ENCODE measurements around the gene PIGO.

Gene PIGO

DNA sequence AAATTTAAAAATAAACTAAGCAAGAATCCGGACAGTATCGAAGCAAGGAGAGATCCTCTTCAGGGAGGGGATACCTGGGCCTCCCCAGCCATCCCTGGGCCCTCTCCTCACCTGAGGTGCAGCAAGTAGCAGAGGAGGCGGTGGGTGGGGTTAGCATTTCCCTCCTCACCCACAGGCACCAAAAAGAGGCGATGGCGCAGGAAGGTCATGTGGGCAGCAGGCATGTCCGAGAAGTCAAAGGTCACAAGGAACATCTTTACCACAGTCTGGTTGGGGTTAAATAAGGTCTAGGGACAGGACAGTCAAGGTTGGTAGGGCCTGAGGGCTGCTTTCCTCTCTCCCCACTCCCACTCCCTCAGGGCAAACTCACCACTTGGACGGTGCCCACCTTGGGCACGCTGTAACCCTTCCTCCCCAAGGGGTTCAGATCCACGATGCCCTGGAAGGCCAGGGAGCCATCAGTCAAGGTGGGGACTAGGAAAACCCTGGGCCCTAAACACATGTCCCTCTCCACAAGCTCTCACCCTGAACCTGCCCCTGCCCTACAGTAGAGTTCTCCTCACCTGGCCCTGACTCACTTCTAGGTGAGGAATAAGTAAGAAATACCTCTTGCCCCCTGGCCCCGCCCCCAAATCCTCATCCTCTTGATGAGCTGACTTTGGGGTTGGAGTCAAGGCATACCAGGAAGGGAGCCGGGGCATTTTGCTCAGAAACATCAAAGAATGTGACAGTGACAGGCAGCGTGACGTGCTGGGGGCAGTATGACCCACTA is 9.4 kb upstream of the PIGO start:
- DNase-seq: no peak

GRCh38 chr9:35105126-35105525 is 8.7 kb upstream of the PIGO start:
- DNase-seq: no peak

GRCh38 chr9:35104586-35104985 is 8.2 kb upstream of the PIGO start:
- DNase-seq: no peak

DNA sequence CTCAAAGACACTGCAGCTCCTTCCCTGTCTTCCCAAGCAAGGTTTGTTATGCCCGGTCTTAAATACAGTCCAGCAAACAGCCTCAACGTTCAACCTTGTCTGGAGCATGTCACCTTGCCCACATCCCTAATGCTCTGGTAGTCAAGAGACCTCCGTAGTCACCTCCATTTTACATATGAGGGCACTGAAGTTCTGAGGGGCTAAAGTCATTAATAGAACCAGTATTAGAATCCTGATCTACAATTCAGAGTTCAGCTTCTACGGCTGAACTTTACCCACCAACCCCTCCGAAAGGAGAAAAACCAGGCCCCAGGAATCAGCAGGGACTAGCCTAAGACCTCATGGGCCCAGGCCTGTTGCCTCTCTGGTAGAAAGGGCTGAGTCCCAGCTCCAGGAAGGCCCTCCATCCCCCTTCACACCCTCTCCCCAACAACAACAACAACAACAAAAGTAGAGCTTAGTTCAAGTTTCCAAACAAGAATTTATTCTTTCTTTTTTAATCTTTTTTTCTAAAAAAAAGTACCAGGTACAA is 7.3 kb upstream of the PIGO start:
- no peak for DNase-seq

- peak; percentile 94 for DNase-seq
Observed at GRCh38 chr9:35102769-35103659, 6.6 kb upstream of the PIGO start, which contains the start of gene STOML2. TSS of gene STOML2 (minus strand) at chr9:35103131. CDS start at chr9:35103094, 37 bp downstream.

GRCh38 chr9:35102465-35102768 is 6.0 kb upstream of the PIGO start:
- DNase-seq: no peak

DNA sequence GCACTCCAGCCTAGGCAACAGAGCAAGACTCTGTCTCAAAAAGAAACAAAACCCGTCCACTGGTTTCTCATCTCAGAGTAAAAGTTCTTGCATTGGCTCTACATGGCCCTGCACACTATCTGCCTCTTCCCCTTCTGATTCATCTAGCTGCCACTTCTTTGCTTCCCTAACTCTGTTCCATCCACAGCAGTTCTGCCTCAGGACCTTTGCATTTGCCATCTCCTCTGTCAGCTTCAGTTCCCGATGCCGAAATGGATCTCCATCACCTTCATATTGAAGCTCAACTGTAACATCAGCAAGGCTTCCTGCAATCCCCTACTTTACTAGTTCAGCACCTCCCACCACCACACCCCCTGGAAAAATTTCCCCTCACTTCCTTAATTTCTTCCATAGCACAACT is 1.2 kb upstream of the PIGO start:
- no peak for DNase-seq

DNA sequence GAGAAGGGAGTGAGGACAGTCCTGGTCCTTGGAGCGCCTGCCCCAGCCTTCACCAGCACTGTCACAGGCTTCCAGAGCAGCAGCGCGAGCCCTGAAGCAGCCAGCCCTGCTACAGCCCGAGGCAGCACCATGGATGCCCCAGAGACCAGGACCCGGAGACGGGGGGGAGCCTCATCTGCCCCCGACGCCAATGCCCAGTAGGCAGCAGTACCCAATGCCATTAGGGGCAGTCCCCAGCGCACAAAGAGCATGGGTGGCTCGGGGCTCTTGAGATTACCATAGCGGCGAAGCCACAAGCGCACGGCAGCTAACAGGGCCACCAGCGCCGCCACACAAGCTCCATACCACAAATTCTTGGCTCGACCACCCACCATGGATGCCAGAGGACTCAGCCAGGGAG is 4.9 kb downstream of the PIGO start:
- DNase-seq: no peak

GRCh38 chr9:35089434-35089833 is 7.0 kb downstream of the PIGO start:
- no peak for DNase-seq

DNA sequence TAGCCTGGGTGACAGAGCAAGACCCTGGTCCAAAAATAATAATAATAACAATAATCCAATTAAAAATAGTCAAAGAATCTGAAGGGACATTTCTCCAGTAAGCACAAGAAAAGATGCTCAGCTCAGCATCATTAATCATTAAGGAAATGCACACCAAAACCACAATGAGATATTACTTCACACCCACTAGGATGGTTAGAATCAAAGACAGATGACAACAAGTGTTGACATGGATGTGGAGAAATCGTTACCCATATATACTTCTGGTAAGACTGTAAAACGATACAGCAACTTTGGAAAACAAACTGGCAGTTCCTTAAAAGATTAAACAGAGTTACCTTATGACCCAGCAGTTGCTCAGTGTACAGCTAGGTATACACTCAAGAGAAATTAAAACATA is 11.3 kb downstream of the PIGO start:
- DNase-seq: no peak

- peak; percentile 82 for DNase-seq
Observed at GRCh38 chr9:35079426-35080341, 16.7 kb downstream of the PIGO start, which contains the start of gene FANCG. TSS of gene FANCG (minus strand) at chr9:35079942. CDS start at chr9:35079524, 418 bp downstream.

GRCh38 chr9:35079041-35079425 is 17.4 kb downstream of the PIGO start:
- no peak for DNase-seq

- DNase-seq: no peak
Observed at GRCh38 chr9:35078066-35078465, 18.3 kb downstream of the PIGO start.

DNA sequence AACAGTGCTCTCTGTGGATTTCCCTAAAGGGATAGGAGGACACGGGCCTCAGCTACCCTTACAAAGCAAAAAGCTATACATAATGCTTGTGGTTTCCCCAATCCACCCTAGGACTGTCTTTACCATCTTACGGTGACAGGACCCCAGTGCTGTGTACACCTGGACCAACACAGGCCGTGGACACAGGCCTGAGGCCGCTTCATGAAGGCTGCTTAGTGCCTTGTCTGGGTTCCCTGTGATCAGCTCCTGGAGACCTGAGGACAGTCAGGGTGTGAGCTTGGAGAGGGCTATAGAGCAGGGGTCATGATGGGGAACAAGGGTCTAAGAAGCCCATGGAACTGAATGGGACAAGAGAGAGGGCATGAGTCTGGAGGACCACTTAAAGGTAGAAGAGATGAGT is 19.5 kb downstream of the PIGO start:
- DNase-seq: no peak

DNA sequence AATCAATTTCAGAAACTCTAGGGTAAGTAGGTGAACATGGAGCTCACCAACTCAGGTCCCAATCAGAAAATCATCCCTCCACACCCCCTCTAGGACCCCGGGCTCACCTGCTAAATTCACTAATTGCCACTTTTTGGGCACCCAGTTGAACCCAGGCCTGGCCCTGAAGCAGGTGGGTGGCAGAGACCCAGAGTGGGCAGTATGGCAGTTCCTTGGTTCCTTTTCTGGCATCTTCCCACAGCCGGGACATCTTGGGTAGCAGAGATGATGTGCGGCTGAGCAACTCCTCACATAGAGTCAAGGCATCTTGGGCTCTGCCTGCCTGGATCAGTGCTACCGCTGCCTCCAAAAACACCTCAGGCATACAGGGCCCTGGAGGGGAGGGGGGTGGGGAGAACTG is 21.0 kb downstream of the PIGO start:
- DNase-seq: no peak

DNA sequence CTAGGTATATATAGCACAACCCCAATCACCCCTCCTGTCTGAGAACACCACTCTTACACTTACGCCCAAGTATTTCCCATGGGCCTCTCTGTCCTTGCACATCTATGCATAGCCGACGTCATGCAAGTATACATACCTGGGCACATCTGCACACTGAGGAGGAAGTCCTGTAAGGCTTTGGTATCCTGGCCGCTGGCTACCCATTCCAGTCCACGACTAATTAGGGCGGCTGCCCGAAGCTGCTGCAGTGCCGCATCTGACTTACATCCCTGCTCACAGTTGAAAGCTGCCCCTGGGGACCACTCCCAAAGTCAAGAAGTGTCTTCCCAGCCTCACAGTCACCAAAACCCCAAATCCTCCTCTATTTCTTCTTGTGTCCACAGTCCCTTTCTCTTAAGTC is 21.6 kb downstream of the PIGO start:
- DNase-seq: no peak

DNA sequence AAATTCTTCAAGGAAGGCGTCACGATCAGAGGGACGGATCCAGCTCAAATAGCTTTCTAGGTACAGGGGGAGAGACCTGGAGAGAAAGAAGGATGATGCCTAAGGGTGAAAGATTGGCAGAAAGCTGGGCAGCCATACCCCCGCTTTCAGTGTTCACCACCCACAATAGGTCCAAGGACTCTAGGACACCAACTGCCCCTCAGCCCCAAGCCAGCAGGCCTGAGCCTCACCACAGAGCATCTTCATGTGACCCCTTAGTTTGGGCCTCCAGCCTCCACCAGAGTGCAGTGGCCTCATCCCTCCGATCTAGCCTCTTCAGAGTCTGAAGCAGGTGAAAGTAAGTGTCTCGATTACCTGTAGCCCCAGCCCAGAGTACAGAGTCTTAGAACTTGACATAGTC is 22.2 kb downstream of the PIGO start:
- DNase-seq: no peak

DNA sequence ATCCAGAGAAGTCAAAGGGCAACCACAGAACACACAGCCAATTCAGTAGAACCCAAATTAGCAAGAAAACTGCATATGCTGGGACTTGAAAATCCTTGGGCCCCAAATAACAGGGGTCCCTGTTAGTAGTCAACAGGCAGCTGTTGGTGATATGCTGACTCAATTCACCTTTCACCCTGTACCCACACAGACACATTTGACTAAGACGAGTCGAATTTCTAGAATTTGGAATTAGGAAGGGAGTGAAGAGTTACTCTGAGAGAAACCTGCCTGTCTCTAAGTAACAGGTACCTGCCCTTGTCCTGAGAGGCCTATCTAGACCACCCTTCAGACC is 23.1 kb downstream of the PIGO start:
- DNase-seq: no peak

DNA sequence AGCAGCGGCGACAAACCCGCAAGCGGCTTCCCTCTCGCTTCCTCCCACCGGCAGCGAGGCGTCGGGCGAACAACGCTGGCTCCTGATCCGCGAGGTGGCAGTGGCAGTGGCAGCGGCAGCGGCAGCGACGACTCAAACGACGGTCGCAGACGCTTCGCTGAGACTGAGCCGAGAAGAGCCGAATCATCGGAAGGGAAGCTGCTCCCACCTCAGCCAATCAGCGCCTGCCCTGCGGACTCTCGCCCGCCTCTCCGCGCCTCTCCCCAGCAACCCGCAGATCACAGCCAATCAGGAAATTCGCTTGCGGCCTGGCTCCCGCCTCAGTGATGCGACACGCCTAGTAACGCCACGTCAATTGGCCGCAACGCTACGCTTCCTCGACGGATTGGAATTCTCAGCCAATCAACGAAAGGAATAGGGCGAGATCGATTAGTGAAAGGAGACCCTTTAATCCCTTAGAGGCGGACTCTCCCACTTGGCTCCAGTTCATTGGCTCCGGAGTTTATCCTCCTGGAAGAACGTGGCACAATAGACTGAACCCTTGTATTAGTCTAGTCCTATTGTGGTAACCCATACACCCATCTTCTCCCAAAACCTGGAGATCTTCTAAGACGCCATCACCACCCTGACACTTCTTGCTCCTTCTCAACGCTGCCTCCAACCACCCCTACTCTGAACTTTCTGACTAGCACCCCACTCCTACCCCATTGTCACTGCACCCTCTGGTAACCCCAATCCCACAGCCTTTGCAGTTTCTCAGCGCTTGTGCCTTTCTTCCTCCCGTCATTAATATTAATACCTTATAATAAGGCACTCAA is 23.7 kb downstream of the PIGO start, which contains the start of gene VCP:
TSS of gene VCP (minus strand) at position 165 of the 818 bp plus-strand sequence. CDS start 272 bp downstream, outside the sequence.
- peak; percentile 98 for DNase-seq

DNA sequence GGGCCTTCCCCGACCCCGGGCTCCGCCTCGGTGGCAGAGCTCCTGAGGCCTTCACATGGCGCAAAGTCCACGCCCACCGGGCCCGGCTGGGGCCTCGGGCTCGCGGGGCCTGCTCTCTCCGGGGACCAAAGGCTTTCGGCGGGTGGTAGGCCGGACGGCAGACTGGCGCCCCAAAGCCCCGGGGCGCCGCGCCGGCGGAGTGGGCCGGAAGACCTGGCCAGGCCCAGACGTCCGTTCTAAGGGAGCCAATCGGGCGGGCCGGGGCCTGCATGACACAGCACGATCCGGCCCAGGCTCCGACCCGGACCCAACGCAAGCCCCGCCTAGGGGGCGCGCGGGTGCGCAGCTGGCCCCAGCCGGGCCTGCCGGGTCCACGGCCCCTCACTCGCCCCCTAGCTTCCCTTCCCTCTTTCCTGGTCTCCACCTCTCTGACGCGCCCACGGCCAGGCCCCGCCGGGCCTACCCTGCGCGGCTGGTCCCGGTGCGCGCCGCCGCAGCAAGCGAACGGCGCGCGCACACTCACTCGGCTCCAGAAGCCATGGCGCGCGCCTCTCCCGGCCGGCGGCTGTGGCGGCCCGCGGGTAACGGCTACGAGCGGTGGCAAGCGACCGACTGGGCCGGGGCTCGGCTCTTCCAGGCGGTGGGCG is 24.5 kb downstream of the PIGO start:
- DNase-seq: peak; percentile 68
